Large intestine (tissue), 3 donors: Measurements from ENCODE around the gene TARBP1. TPM values are rescaled to one million over a fixed set of nuclear protein-coding genes. Genes with fewer than 3 reads are reported as not detected.
"Not testable (repeated sequence)": the region's sequence is repeated elsewhere in the genome, so short reads cannot be mapped to it uniquely, and the experiment has no call there.

Experiments used
- DNase-seq, 2 donors: peaks; one replicate each; pipeline versions ENCODE4 v3.0.0 to v3.0.0-alpha.2; 2013
- H3K27ac ChIP-seq: one replicate; pipeline ENCODE4 v1.5.1; 2013; ENCODE audit warnings: low read length
- H3K27me3 ChIP-seq: 2 replicates; pipeline ENCODE4 v1.6.1; 2013; ENCODE audit warnings: low read length; ENCODE audit not compliant: control insufficient read depth, insufficient read depth
- H3K36me3 ChIP-seq: 2 replicates; pipeline ENCODE4 v1.6.1; 2013; ENCODE audit warnings: low read length; ENCODE audit not compliant: control insufficient read depth, insufficient read depth
- H3K4me1 ChIP-seq: one replicate; pipeline ENCODE4 v1.6.1; 2013; ENCODE audit warnings: low read length; ENCODE audit not compliant: control insufficient read depth, insufficient read depth
- H3K4me3 ChIP-seq: one replicate; pipeline ENCODE4 v1.5.1; 2013; ENCODE audit warnings: low read length
- H3K9me3 ChIP-seq: one replicate; pipeline ENCODE4 v1.6.1; 2013; ENCODE audit warnings: mild to moderate bottlenecking, low read depth, low read length, moderate library complexity; ENCODE audit not compliant: control insufficient read depth
- WGBS: methylation state at CpG from one replicate; pipeline ENCODE4 v1.1.5; 2013; ENCODE audit warnings: low lambda C conversion rate; ENCODE audit not compliant: insufficient coverage; 5-methylcytosine and 5-hydroxymethylcytosine counted together
- polyA plus RNA-seq: library from polyadenylated mRNA; unstranded; fragments of 120-200 nt; gene quantifications from one replicate; pipeline ENCODE4 v1.2.1, GENCODE V29; 2013

The TARBP1 gene
- polyA plus RNA-seq, 1 donor = 84.4 TPM

GRCh38 chr1:234396871-234397270 lies 82.1 kb downstream of the TARBP1 start:
- Histone ChIP-seq H3K27me3 (no peaks in the 10 kb centered on the region), H3K36me3 (peaks cover 22% of the 10 kb centered on the region), H3K4me1 (no peaks in the 10 kb centered on the region), H3K4me3 (no peak overlapping the region), H3K9me3 (no peaks in the 10 kb centered on the region), H3K27ac (no peak overlapping the region)
- WGBS = 96% methylated on average over 5 of the region's 6 CpGs
- no peak for DNase-seq

GRCh38 chr1:234396092-234396491 lies 82.9 kb downstream of the TARBP1 start:
- WGBS = no CpG with 5 or more reads among the region's 8 CpGs
- H3K4me3 ChIP-seq = no peak overlapping the region
- H3K36me3 ChIP-seq = peaks cover 25% of the 10 kb centered on the region
- no peak for DNase-seq
- H3K27ac ChIP-seq = no peak overlapping the region
- H3K9me3 ChIP-seq = no peaks in the 10 kb centered on the region
- no peaks in the 10 kb centered on the region for H3K4me1 ChIP-seq
- H3K27me3 ChIP-seq = no peaks in the 10 kb centered on the region

- no peaks in the 10 kb centered on the region for H3K4me1 ChIP-seq
- H3K27ac ChIP-seq = no peak overlapping the region
- no peak for DNase-seq
- H3K9me3 ChIP-seq = no peaks in the 10 kb centered on the region
- H3K4me3 ChIP-seq = no peak overlapping the region
- H3K27me3 ChIP-seq = no peaks in the 10 kb centered on the region
- H3K36me3 ChIP-seq = peaks cover 28% of the 10 kb centered on the region
- 100% methylated on average over 1 of the region's 5 CpGs for WGBS
Observed at GRCh38 chr1:234395297-234395696, 83.7 kb downstream of the TARBP1 start.

- no peak overlapping the region for H3K27ac ChIP-seq
- peaks cover 26% of the 10 kb centered on the region for H3K36me3 ChIP-seq
- no peak for DNase-seq
- no peak overlapping the region for H3K4me3 ChIP-seq
- no peaks in the 10 kb centered on the region for H3K9me3 ChIP-seq
- 100% methylated on average over 2 of the region's 6 CpGs for WGBS
- no peaks in the 10 kb centered on the region for H3K27me3 ChIP-seq
- H3K4me1 ChIP-seq = no peaks in the 10 kb centered on the region
Observed at GRCh38 chr1:234393190-234393589, 85.8 kb downstream of the TARBP1 start.

GRCh38 chr1:234388094-234388493 lies 90.9 kb downstream of the TARBP1 start:
- no CpG with 5 or more reads among the region's 6 CpGs for WGBS
- Histone ChIP-seq H3K9me3 (no peaks in the 10 kb centered on the region), H3K27me3 (no peaks in the 10 kb centered on the region), H3K4me1 (no peaks in the 10 kb centered on the region), H3K4me3 (no peak overlapping the region), H3K27ac (no peak overlapping the region), H3K36me3 (peaks cover 21% of the 10 kb centered on the region)
- DNase-seq = no peak

GRCh38 chr1:234386122-234386521 lies 92.9 kb downstream of the TARBP1 start:
- DNase-seq = no peak
- Histone ChIP-seq H3K9me3 (no peaks in the 10 kb centered on the region), H3K27ac (no peak overlapping the region), H3K4me1 (no peaks in the 10 kb centered on the region), H3K36me3 (peaks cover 18% of the 10 kb centered on the region), H3K27me3 (no peaks in the 10 kb centered on the region), H3K4me3 (no peak overlapping the region)
- WGBS = 100% methylated on average over 1 of the region's 6 CpGs

- H3K27me3 ChIP-seq = no peaks in the 10 kb centered on the region
- no peak for DNase-seq
- no peak overlapping the region for H3K4me3 ChIP-seq
- H3K9me3 ChIP-seq = no peaks in the 10 kb centered on the region
- H3K36me3 ChIP-seq = peaks cover 34% of the 10 kb centered on the region
- 100% methylated on average over 3 of the region's 10 CpGs for WGBS
- H3K27ac ChIP-seq = no peak overlapping the region
- H3K4me1 ChIP-seq = no peaks in the 10 kb centered on the region
Observed at GRCh38 chr1:234381699-234382555, 97.1 kb downstream of the TARBP1 start.

- H3K27ac ChIP-seq, H3K9me3 ChIP-seq, H3K27me3 ChIP-seq, H3K4me1 ChIP-seq, H3K4me3 ChIP-seq, DNase-seq: not testable (repeated sequence)
- peaks cover 44% of the 10 kb centered on the region for H3K36me3 ChIP-seq
- 100% methylated on average over 1 of the region's 5 CpGs for WGBS
Observed at GRCh38 chr1:234379591-234380109, 99.3 kb downstream of the TARBP1 start.

- H3K4me3 ChIP-seq = no peak overlapping the region
- WGBS = 100% methylated on average over 1 of the region's 7 CpGs
- peaks cover 38% of the 10 kb centered on the region for H3K36me3 ChIP-seq
- no peak for DNase-seq
- no peak overlapping the region for H3K27ac ChIP-seq
- H3K27me3 ChIP-seq = no peaks in the 10 kb centered on the region
- peaks cover 6% of the 10 kb centered on the region for H3K4me1 ChIP-seq
- H3K9me3 ChIP-seq = no peaks in the 10 kb centered on the region
Observed at GRCh38 chr1:234375672-234376071, 103.3 kb downstream of the TARBP1 start.

- no peak for DNase-seq
- WGBS = 0% methylated on average over 1 of the region's 6 CpGs
- no peaks in the 10 kb centered on the region for H3K27me3 ChIP-seq
- peak overlapping the region; percentile 92 for H3K27ac ChIP-seq
- H3K9me3 ChIP-seq = no peaks in the 10 kb centered on the region
- peaks cover 6% of the 10 kb centered on the region for H3K4me1 ChIP-seq
- H3K4me3 ChIP-seq = peak overlapping the region; percentile 78
- peaks cover 28% of the 10 kb centered on the region for H3K36me3 ChIP-seq
Observed at GRCh38 chr1:234373959-234374254, 105.1 kb downstream of the TARBP1 start.
